Duodenal mucosa (tissue), 2 donors: ENCODE results near the gene HID1.
"Not testable (repeated sequence)": the region's sequence is repeated elsewhere in the genome, so short reads cannot be mapped to it uniquely, and the experiment has no call there.

Source experiments
- H3K27ac ChIP-seq: one replicate; pipeline ENCODE4 v1.7.0; 2013; ENCODE audit warnings: low read depth, low read length
- H3K27me3 ChIP-seq, 2 donors: one replicate each; pipeline ENCODE4 v1.7.0; 2013; ENCODE audit warnings: low read length in 2 of 2, control low read depth in 1 of 2; ENCODE audit not compliant: insufficient read depth in 2 of 2, control insufficient read depth in 1 of 2
- H3K36me3 ChIP-seq, 2 donors: one replicate each; pipeline ENCODE4 v1.7.0; 2013; ENCODE audit warnings: low read length in 2 of 2, control low read depth in 1 of 2; ENCODE audit not compliant: insufficient read depth in 2 of 2, control insufficient read depth in 1 of 2
- H3K4me1 ChIP-seq, 2 donors: one replicate each; pipeline ENCODE4 v1.7.0; 2013; ENCODE audit warnings: low read length in 2 of 2, control low read depth in 1 of 2; ENCODE audit not compliant: insufficient read depth in 2 of 2, control insufficient read depth in 1 of 2
- H3K4me3 ChIP-seq, 2 donors: one replicate each; pipeline ENCODE4 v1.7.0; 2013; ENCODE audit warnings: low read length in 2 of 2, low read depth in 1 of 2
- H3K9ac ChIP-seq, 2 donors: one replicate each; pipeline ENCODE4 v1.7.0; 2013; ENCODE audit warnings: low read length in 2 of 2, low read depth in 1 of 2
- H3K9me3 ChIP-seq, 2 donors: one replicate each; pipeline ENCODE4 v1.7.0; 2013; ENCODE audit warnings: low read length in 2 of 2, control low read depth in 1 of 2; ENCODE audit not compliant: control insufficient read depth in 1 of 2

The HID1 gene

GRCh38 chr17:75010683-75011400 lies 38.3 kb upstream of the HID1 start:
- H3K9ac ChIP-seq, result no peak overlapping the region
- peaks cover 13 to 22% of the 10 kb centered on the region in 2 donors for H3K4me1 ChIP-seq
- no peak overlapping the region for H3K4me3 ChIP-seq
- H3K9me3 ChIP-seq, result no peaks in the 10 kb centered on the region
- no peaks in the 10 kb centered on the region for H3K36me3 ChIP-seq
- H3K27ac ChIP-seq, result no peak overlapping the region
- no peaks in the 10 kb centered on the region for H3K27me3 ChIP-seq

- Histone ChIP-seq H3K27me3 (no peaks in the 10 kb centered on the region), H3K4me1 (peaks cover 13 to 22% of the 10 kb centered on the region in 2 donors), H3K4me3 (no peak overlapping the region), H3K36me3 (peaks cover 0 to 10% of the 10 kb centered on the region in 2 donors), H3K9me3 (no peaks in the 10 kb centered on the region), H3K27ac (no peak overlapping the region), H3K9ac (no peak overlapping the region)
Measured at GRCh38 chr17:75009139-75009724, 36.7 kb upstream of the HID1 start.

GRCh38 chr17:75008373-75008772 lies 35.8 kb upstream of the HID1 start:
- no peak overlapping the region for H3K4me3 ChIP-seq
- H3K9me3 ChIP-seq, result no peaks in the 10 kb centered on the region
- H3K36me3 ChIP-seq, result peaks cover 0 to 17% of the 10 kb centered on the region in 2 donors
- H3K9ac ChIP-seq, result no peak overlapping the region
- H3K27me3 ChIP-seq, result no peaks in the 10 kb centered on the region
- peaks cover 7 to 16% of the 10 kb centered on the region in 2 donors for H3K4me1 ChIP-seq
- no peak overlapping the region for H3K27ac ChIP-seq

DNA sequence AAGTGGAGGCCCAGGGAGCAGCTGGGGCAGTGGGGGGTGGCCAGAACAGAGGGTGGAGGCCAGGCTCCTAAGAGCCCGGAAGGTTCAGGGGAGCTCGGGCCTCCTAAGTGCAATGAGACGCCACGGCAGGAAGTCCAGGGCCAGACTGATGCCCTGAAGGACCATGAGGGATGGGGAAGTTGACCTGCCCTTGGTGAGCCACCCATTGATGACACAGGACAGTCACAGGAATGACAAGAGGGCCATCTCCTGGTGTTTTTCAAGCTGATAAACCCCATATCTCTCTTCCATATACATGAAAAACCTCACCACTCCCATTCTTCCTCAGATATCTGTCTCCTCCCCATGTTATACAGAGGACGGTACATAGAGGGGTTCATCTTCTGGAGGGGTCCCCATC lies 34.1 kb upstream of the HID1 start:
- Histone ChIP-seq H3K9me3 (no peaks in the 10 kb centered on the region), H3K9ac (no peak overlapping the region), H3K36me3 (peaks cover 5 to 34% of the 10 kb centered on the region in 2 donors), H3K27ac (no peak overlapping the region), H3K27me3 (no peaks in the 10 kb centered on the region), H3K4me3 (no peak overlapping the region), H3K4me1 (peaks cover 0 to 3% of the 10 kb centered on the region in 2 donors)

GRCh38 chr17:75006084-75006483 lies 33.5 kb upstream of the HID1 start:
- H3K9me3 ChIP-seq, H3K4me1 ChIP-seq, H3K27ac ChIP-seq, H3K27me3 ChIP-seq, H3K9ac ChIP-seq, H3K4me3 ChIP-seq: not testable (repeated sequence)
- peaks cover 6 to 40% of the 10 kb centered on the region in 2 donors for H3K36me3 ChIP-seq

GRCh38 chr17:75005291-75005690 lies 32.7 kb upstream of the HID1 start:
- Histone ChIP-seq H3K4me3 (no peak overlapping the region), H3K36me3 (peaks cover 6 to 44% of the 10 kb centered on the region in 2 donors), H3K27ac (no peak overlapping the region), H3K9ac (no peak overlapping the region), H3K9me3 (no peaks in the 10 kb centered on the region), H3K4me1 (no peaks in the 10 kb centered on the region), H3K27me3 (no peaks in the 10 kb centered on the region)

DNA sequence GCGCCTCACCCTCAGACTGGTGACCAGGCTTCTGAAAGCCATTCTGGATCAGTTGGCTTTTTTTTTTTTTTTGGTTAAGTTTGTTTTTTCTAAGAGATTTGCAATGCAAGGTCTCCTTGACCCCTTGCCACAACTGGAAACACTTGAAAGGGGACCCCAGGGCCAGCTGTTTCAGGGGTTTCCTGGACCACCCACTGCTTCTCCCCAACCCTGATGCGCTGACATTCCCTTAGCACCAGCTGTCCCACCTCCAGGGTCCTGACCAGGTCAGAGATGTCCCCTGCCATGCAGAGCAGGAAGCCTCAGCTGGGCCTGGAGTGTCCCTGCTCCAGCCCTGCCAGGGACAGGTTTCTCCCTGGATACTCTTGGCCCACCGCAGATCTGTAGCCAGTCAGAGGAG lies 31.8 kb upstream of the HID1 start:
- Histone ChIP-seq H3K27ac (no peak overlapping the region), H3K9ac (no peak overlapping the region), H3K27me3 (no peaks in the 10 kb centered on the region), H3K4me3 (no peak overlapping the region), H3K9me3 (no peaks in the 10 kb centered on the region), H3K36me3 (peaks cover 6 to 51% of the 10 kb centered on the region in 2 donors), H3K4me1 (no peaks in the 10 kb centered on the region)

- Histone ChIP-seq H3K9ac (no peak overlapping the region), H3K27ac (no peak overlapping the region), H3K4me1 (no peaks in the 10 kb centered on the region), H3K36me3 (peaks cover 6 to 55% of the 10 kb centered on the region in 2 donors), H3K9me3 (no peaks in the 10 kb centered on the region), H3K27me3 (no peaks in the 10 kb centered on the region), H3K4me3 (no peak overlapping the region)
Measured at GRCh38 chr17:75003957-75004355, 31.4 kb upstream of the HID1 start.

- peaks cover 6 to 60% of the 10 kb centered on the region in 2 donors for H3K36me3 ChIP-seq
- H3K4me3 ChIP-seq, result no peak overlapping the region
- H3K27me3 ChIP-seq, result no peaks in the 10 kb centered on the region
- H3K27ac ChIP-seq, result no peak overlapping the region
- H3K9ac ChIP-seq, result no peak overlapping the region
- no peaks in the 10 kb centered on the region for H3K4me1 ChIP-seq
- H3K9me3 ChIP-seq, result no peaks in the 10 kb centered on the region
Measured at GRCh38 chr17:75003070-75003956, 30.8 kb upstream of the HID1 start.
